ENCODE data around the gene AMPH.
"Not testable (repeated sequence)": the region's sequence is repeated elsewhere in the genome, so short reads cannot be mapped to it uniquely, and the experiment has no call there.

- not testable (repeated sequence) for TF ChIP-seq CTCF, POLR2A (IDR thresholded peaks at IDR 0.05)
Observed at GRCh38 chr7:38353431-38353881, 277.7 kb downstream of the AMPH start.

All from testis (tissue), 2 donors.